Neutrophil (primary cell): ENCODE results near the gene REEP1.
"Not testable (repeated sequence)": the region's sequence is repeated elsewhere in the genome, so short reads cannot be mapped to it uniquely, and the experiment has no call there.

Source experiments
- H3K27ac ChIP-seq: fragments of 200-600 bp; sonication (generic); 2 replicates; pipeline ENCODE4 v1.5.1; 2016; ENCODE audit warnings: mild to moderate bottlenecking, moderate library complexity
- H3K27me3 ChIP-seq: fragments of 200-600 bp; sonication (generic); 2 replicates; pipeline ENCODE4 v1.6.0; 2016; ENCODE audit warnings: mild to moderate bottlenecking
- H3K36me3 ChIP-seq: fragments of 200-600 bp; sonication (generic); 2 replicates; pipeline ENCODE4 v1.5.1; 2017
- H3K4me1 ChIP-seq, 2 experiments: fragments of 200-600 bp in 1 of 2; sonication (generic) in 1 of 2; 1 replicate in 1 of 2; 2 replicates in 1 of 2; pipeline versions ENCODE4 v1.5.1 to v1.6.1; 2013 to 2016; ENCODE audit warnings: low read depth in 1 of 2, low read length in 1 of 2, mild to moderate bottlenecking in 1 of 2, moderate library complexity in 1 of 2; ENCODE audit not compliant: control insufficient read depth in 1 of 2, insufficient read depth in 1 of 2
- H3K4me3 ChIP-seq, 2 experiments: fragments of 200-600 bp in 1 of 2; sonication (generic) in 1 of 2; 1 replicate in 1 of 2; 2 replicates in 1 of 2; pipeline ENCODE4 v1.5.1; 2013 to 2016; ENCODE audit warnings: low read depth in 1 of 2, low read length in 1 of 2, mild to moderate bottlenecking in 1 of 2, moderate library complexity in 1 of 2
- H3K9me3 ChIP-seq: fragments of 200-600 bp; sonication (generic); 2 replicates; pipeline ENCODE4 v1.5.1; 2016
- CTCF ChIP-seq: fragments of 200-600 bp; sonication (generic); IDR thresholded peaks from 2 replicates; pipeline ENCODE4 v1.5.1; 2016; ENCODE audit warnings: antibody characterized with exemption

Gene REEP1

GRCh38 chr2:86254576-86255538, 82.6 kb downstream of the REEP1 start:
- Histone ChIP-seq H3K9me3 (no peaks in the 10 kb centered on the region), H3K27ac (no peak overlapping the region), H3K36me3 (no peaks in the 10 kb centered on the region), H3K4me3 (no peak overlapping the region), H3K4me1 (no peaks in the 10 kb centered on the region), H3K27me3 (peaks cover 41% of the 10 kb centered on the region)
- TF ChIP-seq CTCF, result no peak

GRCh38 chr2:86253424-86253823, 84.0 kb downstream of the REEP1 start:
- H3K4me3 ChIP-seq, result no peak overlapping the region
- H3K36me3 ChIP-seq, result no peaks in the 10 kb centered on the region
- no peak overlapping the region for H3K27ac ChIP-seq
- H3K9me3 ChIP-seq, result no peaks in the 10 kb centered on the region
- H3K27me3 ChIP-seq, result peaks cover 42% of the 10 kb centered on the region
- H3K4me1 ChIP-seq, result no peaks in the 10 kb centered on the region
- no peak for TF ChIP-seq CTCF

GRCh38 chr2:86251840-86252266, 85.6 kb downstream of the REEP1 start:
- H3K27me3 ChIP-seq, result peaks cover 42% of the 10 kb centered on the region
- H3K27ac ChIP-seq, result no peak overlapping the region
- no peaks in the 10 kb centered on the region for H3K4me1 ChIP-seq
- no peaks in the 10 kb centered on the region for H3K36me3 ChIP-seq
- TF ChIP-seq CTCF, result no peak
- no peaks in the 10 kb centered on the region for H3K9me3 ChIP-seq
- H3K4me3 ChIP-seq, result no peak overlapping the region

GRCh38 chr2:86249579-86250391, 87.6 kb downstream of the REEP1 start:
- Histone ChIP-seq H3K4me3 (no peak overlapping the region), H3K9me3 (no peaks in the 10 kb centered on the region), H3K4me1 (no peaks in the 10 kb centered on the region), H3K27me3 (peaks cover 35% of the 10 kb centered on the region), H3K36me3 (no peaks in the 10 kb centered on the region), H3K27ac (no peak overlapping the region)
- no peak for TF ChIP-seq CTCF

GRCh38 chr2:86249176-86249575, 88.2 kb downstream of the REEP1 start:
- Histone ChIP-seq H3K27me3 (peaks cover 29% of the 10 kb centered on the region), H3K36me3 (no peaks in the 10 kb centered on the region), H3K9me3 (no peaks in the 10 kb centered on the region), H3K4me3 (no peak overlapping the region), H3K27ac (no peak overlapping the region), H3K4me1 (no peaks in the 10 kb centered on the region)
- TF ChIP-seq CTCF, result no peak

GRCh38 chr2:86245222-86245621, 92.2 kb downstream of the REEP1 start:
- H3K4me1 ChIP-seq, H3K27ac ChIP-seq, H3K4me3 ChIP-seq, H3K36me3 ChIP-seq, H3K9me3 ChIP-seq, H3K27me3 ChIP-seq: not testable (repeated sequence)

GRCh38 chr2:86244781-86245180, 92.6 kb downstream of the REEP1 start:
- not testable (repeated sequence) for H3K4me3 ChIP-seq, H3K9me3 ChIP-seq, H3K36me3 ChIP-seq, H3K27ac ChIP-seq, H3K27me3 ChIP-seq, H3K4me1 ChIP-seq
